Nephron progenitor cell (in vitro differentiated cells): Measurements from ENCODE around the gene TEX35.

ENCODE experiments used
- DNase-seq: peaks from one replicate; pipeline ENCODE4 v3.0.0; 2021
- H3K27ac Mint-ChIP-seq: 2 replicates; pipeline ENCODE4 v1.8.0; 2021; ENCODE audit warnings: mild to moderate bottlenecking, moderate library complexity, mixed read lengths
- H3K27me3 Mint-ChIP-seq: 2 replicates; pipeline ENCODE4 v1.8.0; 2021; ENCODE audit warnings: mild to moderate bottlenecking, low read depth, mixed read lengths; ENCODE audit not compliant: poor library complexity
- H3K36me3 Mint-ChIP-seq: 2 replicates; pipeline ENCODE4 v1.8.0; 2021; ENCODE audit warnings: low read depth, mixed read lengths
- H3K4me1 Mint-ChIP-seq: 2 replicates; pipeline ENCODE4 v1.8.0; 2021; ENCODE audit warnings: mixed read lengths
- H3K4me3 Mint-ChIP-seq: 2 replicates; pipeline ENCODE4 v1.8.0; 2021; ENCODE audit warnings: mild to moderate bottlenecking, moderate library complexity, mixed read lengths
- H3K9me3 Mint-ChIP-seq: 2 replicates; pipeline ENCODE4 v1.8.0; 2021; ENCODE audit warnings: mild to moderate bottlenecking, moderate library complexity, mixed read lengths
- TF ChIP-seq, protein P1 (sequence below): fragments of 200-600 bp; sonication (generic); IDR thresholded peaks from 2 replicates; pipeline ENCODE4 v1.5.0; 2021; ENCODE audit warnings: antibody characterized with exemption

TEX35 gene

DNA sequence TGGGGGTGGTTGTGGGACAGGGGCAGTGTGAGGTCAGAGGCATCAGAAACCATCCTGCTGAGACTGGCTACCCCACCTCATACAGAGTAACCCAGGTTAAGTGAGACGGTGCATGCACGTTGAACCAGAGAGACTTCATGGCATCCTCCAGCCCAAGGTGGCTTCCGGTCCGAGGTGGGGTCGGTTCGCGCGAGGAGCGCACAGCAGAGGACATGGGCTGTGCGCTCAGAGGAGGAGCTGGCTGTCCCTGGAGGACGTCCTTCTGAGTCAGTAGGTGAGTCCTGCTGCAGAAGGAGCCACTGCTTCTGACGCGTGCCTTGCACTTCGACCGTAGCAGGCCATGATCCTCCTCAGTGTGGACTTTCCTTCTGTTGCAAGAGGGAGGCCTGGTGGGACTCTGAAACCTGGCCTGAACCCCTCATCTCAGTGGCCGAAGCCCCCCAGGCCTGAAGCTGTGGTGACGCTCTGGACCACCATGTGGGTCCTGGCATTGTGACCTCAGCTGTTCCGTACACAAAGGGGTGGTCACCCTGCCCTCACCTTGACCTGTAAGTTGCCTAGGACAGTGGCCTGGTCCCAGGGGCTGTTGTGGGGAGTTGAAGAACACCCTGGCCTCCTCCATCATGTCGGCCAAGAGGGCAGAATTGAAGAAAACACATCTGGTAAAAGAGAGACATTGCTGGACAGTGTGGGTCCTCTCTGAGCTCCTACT is at the start of gene TEX35:
TEX35 (plus strand) TSS at position 544 of the 712 bp plus-strand sequence; CDS start at position 624, 80 bp downstream.
- Mint-ChIP-seq H3K27me3 (peaks cover 3% of the 10 kb centered on the region), H3K27ac (no peak within 1 kb of the TSS), H3K36me3 (no peaks in the 10 kb centered on the region), H3K9me3 (no peaks in the 10 kb centered on the region), H3K4me1 (peaks cover 20% of the 10 kb centered on the region), H3K4me3 (no peak within 1 kb of the TSS)
- TF ChIP-seq, protein P1, sequence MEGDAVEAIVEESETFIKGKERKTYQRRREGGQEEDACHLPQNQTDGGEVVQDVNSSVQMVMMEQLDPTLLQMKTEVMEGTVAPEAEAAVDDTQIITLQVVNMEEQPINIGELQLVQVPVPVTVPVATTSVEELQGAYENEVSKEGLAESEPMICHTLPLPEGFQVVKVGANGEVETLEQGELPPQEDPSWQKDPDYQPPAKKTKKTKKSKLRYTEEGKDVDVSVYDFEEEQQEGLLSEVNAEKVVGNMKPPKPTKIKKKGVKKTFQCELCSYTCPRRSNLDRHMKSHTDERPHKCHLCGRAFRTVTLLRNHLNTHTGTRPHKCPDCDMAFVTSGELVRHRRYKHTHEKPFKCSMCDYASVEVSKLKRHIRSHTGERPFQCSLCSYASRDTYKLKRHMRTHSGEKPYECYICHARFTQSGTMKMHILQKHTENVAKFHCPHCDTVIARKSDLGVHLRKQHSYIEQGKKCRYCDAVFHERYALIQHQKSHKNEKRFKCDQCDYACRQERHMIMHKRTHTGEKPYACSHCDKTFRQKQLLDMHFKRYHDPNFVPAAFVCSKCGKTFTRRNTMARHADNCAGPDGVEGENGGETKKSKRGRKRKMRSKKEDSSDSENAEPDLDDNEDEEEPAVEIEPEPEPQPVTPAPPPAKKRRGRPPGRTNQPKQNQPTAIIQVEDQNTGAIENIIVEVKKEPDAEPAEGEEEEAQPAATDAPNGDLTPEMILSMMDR: no peak
- no peak for DNase-seq

DNA sequence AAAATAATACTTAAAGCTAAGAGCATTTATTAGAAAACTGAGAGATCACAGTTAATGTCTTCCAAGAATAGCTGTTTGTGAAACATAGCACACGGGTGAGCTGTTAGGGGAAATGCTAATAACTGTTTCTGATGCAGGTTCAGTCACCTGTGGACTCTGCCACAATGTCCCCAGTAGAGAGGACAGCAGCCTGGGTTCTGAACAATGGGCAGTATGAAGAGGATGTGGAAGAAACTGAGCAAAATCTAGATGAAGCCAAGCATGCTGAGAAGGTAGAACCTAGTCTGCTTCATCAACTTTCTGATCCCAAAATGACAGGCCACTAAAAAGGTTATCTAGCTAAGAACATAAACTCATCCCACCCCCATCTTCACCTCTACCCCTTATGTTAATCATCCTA is 48.8 kb upstream of the TEX35 start:
- TF ChIP-seq, protein P1: no peak
- Mint-ChIP-seq H3K4me3 (no peak overlapping the region), H3K27ac (no peak overlapping the region), H3K36me3 (peaks cover 31% of the 10 kb centered on the region), H3K27me3 (no peaks in the 10 kb centered on the region), H3K4me1 (peaks cover 9% of the 10 kb centered on the region), H3K9me3 (no peaks in the 10 kb centered on the region)
- no peak for DNase-seq

DNA sequence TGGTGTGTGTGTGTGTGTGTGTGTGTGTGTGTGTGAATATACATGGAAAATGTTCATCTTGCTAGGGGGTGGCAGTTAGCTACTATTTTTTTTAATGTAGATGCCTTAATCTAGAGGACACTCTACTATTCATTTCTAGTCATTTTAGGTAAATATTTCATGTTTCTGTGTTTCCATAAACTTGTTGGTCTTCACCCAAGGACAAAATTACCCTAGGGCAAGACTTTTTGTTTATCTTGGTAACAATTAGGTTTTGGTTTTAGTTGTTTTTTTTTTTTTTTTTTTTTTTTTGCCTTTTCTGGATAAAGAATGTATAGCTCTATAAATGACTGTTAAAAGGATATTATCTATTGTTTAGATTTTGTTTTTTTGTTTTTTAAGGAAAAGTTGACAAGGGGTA is 48.3 kb upstream of the TEX35 start:
- Mint-ChIP-seq H3K36me3 (peaks cover 31% of the 10 kb centered on the region), H3K27ac (no peak overlapping the region), H3K4me3 (no peak overlapping the region), H3K4me1 (peaks cover 12% of the 10 kb centered on the region), H3K27me3 (no peaks in the 10 kb centered on the region), H3K9me3 (no peaks in the 10 kb centered on the region)
- TF ChIP-seq, protein P1: no peak
- no peak for DNase-seq

DNA sequence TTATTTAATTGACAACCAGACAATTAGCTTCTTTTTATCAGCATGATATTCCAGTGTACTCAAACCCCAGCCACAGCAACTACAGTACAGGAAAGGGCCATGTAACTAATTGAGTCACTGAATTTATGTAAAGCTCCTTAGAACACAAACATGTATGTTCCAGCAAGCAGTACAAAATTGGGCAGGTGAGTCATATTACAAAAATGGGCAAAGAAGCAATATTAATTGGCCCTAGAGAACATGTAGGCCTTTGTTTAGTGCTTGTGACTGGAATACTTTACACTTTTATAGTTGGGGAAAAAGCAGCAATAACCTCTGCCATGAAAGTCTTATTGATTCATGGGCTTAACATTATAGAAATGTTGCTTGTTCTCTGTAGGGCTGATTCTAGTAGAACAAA is 47.9 kb upstream of the TEX35 start:
- Mint-ChIP-seq H3K4me1 (peaks cover 13% of the 10 kb centered on the region), H3K36me3 (peaks cover 31% of the 10 kb centered on the region), H3K27me3 (no peaks in the 10 kb centered on the region), H3K4me3 (no peak overlapping the region), H3K9me3 (no peaks in the 10 kb centered on the region), H3K27ac (no peak overlapping the region)
- DNase-seq: no peak
- TF ChIP-seq, protein P1: no peak

DNA sequence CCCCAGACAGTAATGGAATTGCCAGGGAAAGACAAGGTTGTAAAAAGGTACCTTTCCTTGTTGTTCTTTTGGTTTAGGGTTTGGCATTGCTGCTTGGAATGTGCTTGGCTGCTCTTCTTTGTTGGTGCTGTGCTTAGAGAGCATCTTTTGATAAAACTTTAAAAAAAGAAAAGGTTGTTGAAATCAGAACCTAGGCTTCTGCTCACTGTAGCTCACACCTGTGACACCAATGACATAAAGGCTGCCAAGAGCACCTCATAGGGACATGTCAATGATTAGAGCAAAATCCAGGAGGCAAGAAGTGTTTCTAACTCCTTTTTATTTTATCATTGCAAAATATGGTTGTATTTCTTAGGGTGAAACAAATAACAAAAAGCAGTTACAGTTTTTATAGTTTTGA is 45.1 kb upstream of the TEX35 start:
- TF ChIP-seq, protein P1: no peak
- no peak overlapping the region for H3K4me3 Mint-ChIP-seq
- no peaks in the 10 kb centered on the region for H3K27me3 Mint-ChIP-seq

DNA sequence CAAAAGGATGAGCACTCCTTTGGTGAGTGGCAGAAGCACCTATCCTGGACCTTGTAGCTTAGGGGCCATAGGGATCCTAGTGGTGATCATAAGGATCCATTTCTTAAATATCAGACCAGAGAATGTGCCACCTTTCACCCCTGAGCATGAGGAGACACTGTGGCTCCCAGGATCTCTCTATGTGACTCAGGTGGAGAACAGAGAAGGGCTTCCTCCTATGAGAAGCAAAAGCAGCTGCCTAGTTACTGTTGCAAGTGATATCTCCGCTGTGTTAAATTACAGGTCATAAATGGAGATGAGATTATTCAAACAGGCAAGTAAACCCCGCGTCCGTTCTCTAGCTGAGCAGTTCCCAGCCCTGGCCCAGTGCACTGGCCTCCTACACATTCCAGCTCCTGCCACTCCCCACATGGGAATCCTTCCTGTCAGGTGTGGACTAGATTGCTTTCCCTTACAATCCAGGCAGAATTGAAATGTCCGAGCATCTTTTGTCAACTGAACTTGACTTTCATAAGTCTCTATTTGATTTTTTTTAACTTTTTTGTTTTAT is 42.4 kb upstream of the TEX35 start:
- Mint-ChIP-seq H3K4me3 (no peak overlapping the region), H3K9me3 (no peaks in the 10 kb centered on the region), H3K36me3 (peaks cover 38% of the 10 kb centered on the region), H3K27me3 (no peaks in the 10 kb centered on the region), H3K4me1 (peaks cover 39% of the 10 kb centered on the region), H3K27ac (peak overlapping the region; percentile 41)
- DNase-seq: peak; percentile 46
- TF ChIP-seq, protein P1: no peak

More for the DNA sequence above, 45.1 kb upstream of the TEX35 start:
- no peaks in the 10 kb centered on the region for H3K9me3 Mint-ChIP-seq
- peaks cover 31% of the 10 kb centered on the region for H3K36me3 Mint-ChIP-seq
- no peak overlapping the region for H3K27ac Mint-ChIP-seq
- DNase-seq: no peak
- peaks cover 39% of the 10 kb centered on the region for H3K4me1 Mint-ChIP-seq
